HEK293 (cell line): ENCODE results near the gene ENKD1.

Source experiments
- CTCF ChIA-PET: fragments of 350-600 bp; formaldehyde crosslinking; extraction: SDS; loops from one replicate; lab custom pipeline; 2021; ENCODE audit warnings: antibody characterized with exemption; lab: Yijun Ruan, JAX
- POLR2A ChIA-PET: fragments of 300-600 bp; formaldehyde crosslinking; extraction: SDS; loops from one replicate; lab custom pipeline; 2020; ENCODE audit warnings: antibody characterized with exemption, inconsistent platforms; lab: Yijun Ruan, JAX
- H3K27ac ChIP-seq: fragments of 200-500 bp; sonication (Bioruptor generic); 2 replicates; pipeline ENCODE4 v1.5.1; 2014; ENCODE audit warnings: low read depth, low read length, control low read depth, inconsistent platforms; ENCODE audit errors: extremely low read depth
- H3K36me3 ChIP-seq, 2 experiments: fragments of 200-500 bp in 1 of 2; sonication (Bioruptor generic) in 1 of 2; 1 replicate in 1 of 2; 2 replicates in 1 of 2; pipeline ENCODE4 v1.5.1; 2014 to 2017; ENCODE audit warnings: inconsistent platforms in 2 of 2, low read length in 2 of 2; ENCODE audit not compliant: control insufficient read depth in 2 of 2, insufficient read depth in 1 of 2
- H3K4me1 ChIP-seq: fragments of 200-500 bp; sonication (Bioruptor generic); 2 replicates; pipeline ENCODE4 v1.5.1; 2014; ENCODE audit warnings: mild to moderate bottlenecking, low read length, inconsistent platforms; ENCODE audit not compliant: control insufficient read depth, insufficient read depth
- H3K4me3 ChIP-seq: 2 replicates; pipeline ENCODE4 v1.5.1; 2011; ENCODE audit warnings: low read depth, mild to moderate bottlenecking, control low read depth, low read length, moderate library complexity
- H3K9me3 ChIP-seq: fragments of 200-500 bp; sonication (Bioruptor generic); 2 replicates; pipeline ENCODE4 v1.5.1; 2014; ENCODE audit warnings: low read depth, low read length, inconsistent platforms; ENCODE audit not compliant: control insufficient read depth, insufficient read depth
- FEZF1 ChIP-seq: fragments of 450-650 bp; formaldehyde crosslinking; IDR thresholded peaks from 2 replicates; pipeline ENCODE4 v1.5.1; 2016; ENCODE audit warnings: missing biosample characterization, missing genetic modification characterization
- IKZF3 ChIP-seq: fragments of 450-650 bp; IDR thresholded peaks from 2 replicates; pipeline ENCODE4 v1.5.0; 2018; ENCODE audit warnings: missing biosample characterization, mild to moderate bottlenecking, missing genetic modification characterization, moderate library complexity
- KLF1 ChIP-seq: fragments of 450-650 bp; formaldehyde crosslinking; IDR thresholded peaks from 2 replicates; pipeline ENCODE4 v1.5.1; 2016; ENCODE audit warnings: missing biosample characterization, missing genetic modification characterization
- KLF10 ChIP-seq: fragments of 450-650 bp; IDR thresholded peaks from 2 replicates; pipeline ENCODE4 v1.5.1; 2018; ENCODE audit warnings: missing biosample characterization, mild to moderate bottlenecking, missing genetic modification characterization
- MZF1 ChIP-seq: fragments of 450-650 bp; formaldehyde crosslinking; IDR thresholded peaks from 2 replicates; pipeline ENCODE4 v1.5.1; 2017; ENCODE audit warnings: missing biosample characterization, missing genetic modification characterization, borderline replicate concordance
- ZEB2 ChIP-seq: fragments of 450-650 bp; formaldehyde crosslinking; IDR thresholded peaks from 2 replicates; pipeline ENCODE4 v1.5.1; 2016; ENCODE audit warnings: missing biosample characterization, missing genetic modification characterization
- ZFHX2 ChIP-seq: fragments of 450-650 bp; formaldehyde crosslinking; conservative IDR thresholded peaks from 2 replicates; pipeline ENCODE4 v1.5.1; 2016; ENCODE audit warnings: missing biosample characterization, missing genetic modification characterization
- ZNF132 ChIP-seq: fragments of 450-650 bp; formaldehyde crosslinking; IDR thresholded peaks from 2 replicates; pipeline ENCODE4 v1.5.1; 2017; ENCODE audit warnings: missing biosample characterization, missing genetic modification characterization, borderline replicate concordance
- ZNF16 ChIP-seq: fragments of 450-650 bp; formaldehyde crosslinking; IDR thresholded peaks from 2 replicates; pipeline ENCODE4 v1.5.1; 2016; ENCODE audit warnings: low read depth, missing biosample characterization, missing genetic modification characterization
- ZNF221 ChIP-seq: fragments of 450-650 bp; formaldehyde crosslinking; IDR thresholded peaks from 2 replicates; pipeline ENCODE4 v1.5.1; 2017; ENCODE audit warnings: missing biosample characterization, missing genetic modification characterization, borderline replicate concordance
- ZNF302 ChIP-seq: fragments of 450-650 bp; formaldehyde crosslinking; IDR thresholded peaks from 2 replicates; pipeline ENCODE4 v1.5.1; 2016; ENCODE audit warnings: missing biosample characterization, missing genetic modification characterization, low read depth
- ZNF350 ChIP-seq: fragments of 450-650 bp; formaldehyde crosslinking; IDR thresholded peaks from 2 replicates; pipeline ENCODE4 v1.5.0; 2017; ENCODE audit warnings: missing biosample characterization, mild to moderate bottlenecking, missing genetic modification characterization
- ZNF433 ChIP-seq: fragments of 450-650 bp; formaldehyde crosslinking; IDR thresholded peaks from 2 replicates; pipeline ENCODE4 v1.5.1; 2016; ENCODE audit warnings: missing biosample characterization, missing genetic modification characterization, low read depth
- ZNF571 ChIP-seq: fragments of 450-650 bp; formaldehyde crosslinking; IDR thresholded peaks from 2 replicates; pipeline ENCODE4 v1.5.0; 2017; ENCODE audit warnings: missing biosample characterization, missing genetic modification characterization
- ZNF626 ChIP-seq: fragments of 450-650 bp; sonication (Bioruptor Pico); formaldehyde crosslinking; IDR thresholded peaks from 2 replicates; pipeline ENCODE4 v1.5.1; 2018; ENCODE audit warnings: missing biosample characterization, missing genetic modification characterization, inconsistent platforms
- ZNF707 ChIP-seq: fragments of 450-650 bp; formaldehyde crosslinking; IDR thresholded peaks from 2 replicates; pipeline ENCODE4 v1.5.1; 2016; ENCODE audit warnings: missing biosample characterization, missing genetic modification characterization
- TF ChIP-seq, protein P1 (sequence below): fragments of 450-650 bp; formaldehyde crosslinking; IDR thresholded peaks from 2 replicates; pipeline ENCODE4 v1.5.1; 2016; ENCODE audit warnings: missing biosample characterization, missing genetic modification characterization
- TF ChIP-seq, protein P2 (sequence below): fragments of 450-650 bp; formaldehyde crosslinking; IDR thresholded peaks from 2 replicates; pipeline ENCODE4 v1.5.1; 2016; ENCODE audit warnings: missing biosample characterization, missing genetic modification characterization, borderline replicate concordance
- TF ChIP-seq, protein P3 (sequence below): fragments of 450-650 bp; formaldehyde crosslinking; IDR thresholded peaks from 2 replicates; pipeline ENCODE4 v1.5.1; 2016; ENCODE audit warnings: missing biosample characterization, missing genetic modification characterization
- TF ChIP-seq, protein P4 (sequence below): fragments of 450-650 bp; formaldehyde crosslinking; IDR thresholded peaks from 2 replicates; pipeline ENCODE4 v1.5.1; 2016; ENCODE audit warnings: missing biosample characterization, missing genetic modification characterization
- TF ChIP-seq, protein P5 (sequence below): fragments of 450-650 bp; formaldehyde crosslinking; IDR thresholded peaks from 2 replicates; pipeline ENCODE4 v1.5.1; 2016; ENCODE audit warnings: missing biosample characterization, missing genetic modification characterization
- TF ChIP-seq, protein P6 (sequence below): fragments of 450-650 bp; formaldehyde crosslinking; IDR thresholded peaks from 2 replicates; pipeline ENCODE4 v1.5.1; 2017; ENCODE audit warnings: missing biosample characterization, missing genetic modification characterization

The ENKD1 gene

DNA sequence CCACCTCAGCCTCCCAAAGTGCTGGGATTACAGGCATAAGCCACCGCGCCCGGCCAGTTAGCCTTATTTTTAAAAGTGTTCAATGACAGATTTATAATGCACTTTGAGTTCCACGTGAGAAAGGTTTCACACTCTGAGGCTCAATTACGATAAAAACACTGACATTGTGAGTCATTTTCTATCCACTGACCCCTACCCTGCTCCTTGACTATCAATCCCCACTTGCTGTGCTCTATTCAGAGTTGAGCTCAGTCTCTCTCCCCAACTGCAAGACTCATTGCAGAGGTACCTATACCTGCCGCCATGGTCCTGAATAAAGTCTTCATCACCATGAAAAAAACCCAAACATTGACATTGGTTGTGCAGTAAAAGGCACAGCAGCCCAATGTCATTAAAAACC is 44.1 kb upstream of the ENKD1 start (continued):
- TF ChIP-seq, protein P1, sequence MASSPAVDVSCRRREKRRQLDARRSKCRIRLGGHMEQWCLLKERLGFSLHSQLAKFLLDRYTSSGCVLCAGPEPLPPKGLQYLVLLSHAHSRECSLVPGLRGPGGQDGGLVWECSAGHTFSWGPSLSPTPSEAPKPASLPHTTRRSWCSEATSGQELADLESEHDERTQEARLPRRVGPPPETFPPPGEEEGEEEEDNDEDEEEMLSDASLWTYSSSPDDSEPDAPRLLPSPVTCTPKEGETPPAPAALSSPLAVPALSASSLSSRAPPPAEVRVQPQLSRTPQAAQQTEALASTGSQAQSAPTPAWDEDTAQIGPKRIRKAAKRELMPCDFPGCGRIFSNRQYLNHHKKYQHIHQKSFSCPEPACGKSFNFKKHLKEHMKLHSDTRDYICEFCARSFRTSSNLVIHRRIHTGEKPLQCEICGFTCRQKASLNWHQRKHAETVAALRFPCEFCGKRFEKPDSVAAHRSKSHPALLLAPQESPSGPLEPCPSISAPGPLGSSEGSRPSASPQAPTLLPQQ (tag by site-specific recombination), result no peak
- TF ChIP-seq, protein P2, sequence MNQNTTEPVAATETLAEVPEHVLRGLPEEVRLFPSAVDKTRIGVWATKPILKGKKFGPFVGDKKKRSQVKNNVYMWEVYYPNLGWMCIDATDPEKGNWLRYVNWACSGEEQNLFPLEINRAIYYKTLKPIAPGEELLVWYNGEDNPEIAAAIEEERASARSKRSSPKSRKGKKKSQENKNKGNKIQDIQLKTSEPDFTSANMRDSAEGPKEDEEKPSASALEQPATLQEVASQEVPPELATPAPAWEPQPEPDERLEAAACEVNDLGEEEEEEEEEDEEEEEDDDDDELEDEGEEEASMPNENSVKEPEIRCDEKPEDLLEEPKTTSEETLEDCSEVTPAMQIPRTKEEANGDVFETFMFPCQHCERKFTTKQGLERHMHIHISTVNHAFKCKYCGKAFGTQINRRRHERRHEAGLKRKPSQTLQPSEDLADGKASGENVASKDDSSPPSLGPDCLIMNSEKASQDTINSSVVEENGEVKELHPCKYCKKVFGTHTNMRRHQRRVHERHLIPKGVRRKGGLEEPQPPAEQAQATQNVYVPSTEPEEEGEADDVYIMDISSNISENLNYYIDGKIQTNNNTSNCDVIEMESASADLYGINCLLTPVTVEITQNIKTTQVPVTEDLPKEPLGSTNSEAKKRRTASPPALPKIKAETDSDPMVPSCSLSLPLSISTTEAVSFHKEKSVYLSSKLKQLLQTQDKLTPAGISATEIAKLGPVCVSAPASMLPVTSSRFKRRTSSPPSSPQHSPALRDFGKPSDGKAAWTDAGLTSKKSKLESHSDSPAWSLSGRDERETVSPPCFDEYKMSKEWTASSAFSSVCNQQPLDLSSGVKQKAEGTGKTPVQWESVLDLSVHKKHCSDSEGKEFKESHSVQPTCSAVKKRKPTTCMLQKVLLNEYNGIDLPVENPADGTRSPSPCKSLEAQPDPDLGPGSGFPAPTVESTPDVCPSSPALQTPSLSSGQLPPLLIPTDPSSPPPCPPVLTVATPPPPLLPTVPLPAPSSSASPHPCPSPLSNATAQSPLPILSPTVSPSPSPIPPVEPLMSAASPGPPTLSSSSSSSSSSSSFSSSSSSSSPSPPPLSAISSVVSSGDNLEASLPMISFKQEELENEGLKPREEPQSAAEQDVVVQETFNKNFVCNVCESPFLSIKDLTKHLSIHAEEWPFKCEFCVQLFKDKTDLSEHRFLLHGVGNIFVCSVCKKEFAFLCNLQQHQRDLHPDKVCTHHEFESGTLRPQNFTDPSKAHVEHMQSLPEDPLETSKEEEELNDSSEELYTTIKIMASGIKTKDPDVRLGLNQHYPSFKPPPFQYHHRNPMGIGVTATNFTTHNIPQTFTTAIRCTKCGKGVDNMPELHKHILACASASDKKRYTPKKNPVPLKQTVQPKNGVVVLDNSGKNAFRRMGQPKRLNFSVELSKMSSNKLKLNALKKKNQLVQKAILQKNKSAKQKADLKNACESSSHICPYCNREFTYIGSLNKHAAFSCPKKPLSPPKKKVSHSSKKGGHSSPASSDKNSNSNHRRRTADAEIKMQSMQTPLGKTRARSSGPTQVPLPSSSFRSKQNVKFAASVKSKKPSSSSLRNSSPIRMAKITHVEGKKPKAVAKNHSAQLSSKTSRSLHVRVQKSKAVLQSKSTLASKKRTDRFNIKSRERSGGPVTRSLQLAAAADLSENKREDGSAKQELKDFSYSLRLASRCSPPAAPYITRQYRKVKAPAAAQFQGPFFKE (tag by site-specific recombination), result no peak
- TF ChIP-seq FEZF1 (tag by site-specific recombination) (no peak), ZNF16 (tag by site-specific recombination) (no peak), ZNF571 (no peak), ZFHX2 (no peak), ZNF132 (no peak), ZNF707 (no peak)
- TF ChIP-seq, protein P3, sequence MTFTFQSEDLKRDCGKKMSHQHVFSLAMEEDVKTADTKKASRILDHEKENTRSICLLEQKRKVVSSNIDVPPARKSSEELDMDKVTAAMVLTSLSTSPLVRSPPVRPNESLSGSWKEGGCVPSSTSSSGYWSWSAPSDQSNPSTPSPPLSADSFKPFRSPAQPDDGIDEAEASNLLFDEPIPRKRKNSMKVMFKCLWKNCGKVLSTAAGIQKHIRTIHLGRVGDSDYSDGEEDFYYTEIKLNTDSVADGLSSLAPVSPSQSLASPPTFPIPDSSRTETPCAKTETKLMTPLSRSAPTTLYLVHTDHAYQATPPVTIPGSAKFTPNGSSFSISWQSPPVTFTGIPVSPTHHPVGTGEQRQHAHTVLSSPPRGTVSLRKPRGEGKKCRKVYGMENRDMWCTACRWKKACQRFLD, result no peak
- TF ChIP-seq, protein P4, sequence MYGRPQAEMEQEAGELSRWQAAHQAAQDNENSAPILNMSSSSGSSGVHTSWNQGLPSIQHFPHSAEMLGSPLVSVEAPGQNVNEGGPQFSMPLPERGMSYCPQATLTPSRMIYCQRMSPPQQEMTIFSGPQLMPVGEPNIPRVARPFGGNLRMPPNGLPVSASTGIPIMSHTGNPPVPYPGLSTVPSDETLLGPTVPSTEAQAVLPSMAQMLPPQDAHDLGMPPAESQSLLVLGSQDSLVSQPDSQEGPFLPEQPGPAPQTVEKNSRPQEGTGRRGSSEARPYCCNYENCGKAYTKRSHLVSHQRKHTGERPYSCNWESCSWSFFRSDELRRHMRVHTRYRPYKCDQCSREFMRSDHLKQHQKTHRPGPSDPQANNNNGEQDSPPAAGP, result no peak

DNA sequence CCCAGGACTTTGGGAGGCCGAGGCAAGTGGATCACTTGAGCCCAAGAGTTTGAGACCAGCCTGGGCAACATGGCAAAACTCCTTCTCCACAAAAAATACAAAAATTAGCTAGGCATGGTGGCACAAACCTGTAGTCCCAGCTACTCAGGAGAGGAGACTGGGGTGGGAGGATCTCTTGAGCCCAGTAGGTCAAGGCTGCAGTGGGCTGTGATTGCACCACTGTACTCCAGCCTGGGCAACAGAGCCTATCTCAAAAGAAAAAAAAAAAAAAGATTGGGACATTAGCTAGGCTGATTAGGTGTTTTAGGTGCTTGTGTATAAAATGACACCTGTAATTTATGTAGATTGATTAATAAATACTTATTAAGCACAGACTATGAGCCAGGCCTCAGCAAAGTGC is 42.5 kb upstream of the ENKD1 start:
- no peaks in the 10 kb centered on the region for H3K9me3 ChIP-seq
- ChIA-PET POLR2A (interaction anchor here (1.1 kb wide), 2 partner anchors 10 kb away, joined by 3 to 6 read pairs; partner anchors contain the start of gene GFOD2), CTCF (interaction anchor here (1.1 kb wide), 1 partner anchor 107 kb away, joined by 6 read pairs; no protein-coding TSS in a partner anchor)
- H3K36me3 ChIP-seq, result peaks cover 0 to 5% of the 10 kb centered on the region in 2 experiments; a peak in 2 of 3 replicates
- H3K27ac ChIP-seq, result no peak overlapping the region
- H3K4me3 ChIP-seq, result no peak overlapping the region
- peaks cover 4% of the 10 kb centered on the region; the same call in 1 of the 2 replicates for H3K4me1 ChIP-seq
- TF ChIP-seq ZNF433 (tag by site-specific recombination) (no peak), MZF1 (no peak), ZNF302 (tag by site-specific recombination) (no peak), KLF10 (tag by site-specific recombination) (no peak)
- TF ChIP-seq, all 188 proteins: peak for 0

DNA sequence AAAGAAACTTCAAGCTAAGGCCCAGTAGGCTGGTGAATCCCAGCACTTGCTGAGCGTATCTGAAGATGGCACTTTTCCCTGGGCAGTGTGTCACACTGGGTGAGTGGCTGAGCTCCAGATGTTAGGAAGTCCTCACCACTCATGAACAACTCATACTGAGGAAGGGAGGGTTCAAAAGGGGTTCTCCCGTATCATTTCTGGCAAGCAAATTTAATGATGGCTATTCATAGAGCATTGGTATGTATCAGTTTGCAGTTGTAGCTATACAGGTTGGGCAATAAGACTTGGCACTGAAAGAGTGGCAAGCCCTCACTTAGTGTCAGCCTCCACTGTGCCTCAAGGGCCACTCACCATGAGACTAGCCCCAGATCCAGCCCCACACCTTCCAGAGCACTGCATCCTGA is 41.8 kb upstream of the ENKD1 start:
- Histone ChIP-seq H3K36me3 (no peaks in the 10 kb centered on the region; a peak in 1 of 3 replicates), H3K4me3 (no peak overlapping the region), H3K27ac (0 out of 2 replicates have a peak overlapping the region, but pooled peaks have one; percentile 16), H3K4me1 (peaks cover 4% of the 10 kb centered on the region; the same call in 1 of the 2 replicates), H3K9me3 (no peaks in the 10 kb centered on the region)
- ChIA-PET POLR2A (interaction anchor here (1.1 kb wide), 1 partner anchor 11 kb away, joined by 3 read pairs; the partner anchor contains the start of gene GFOD2), CTCF (interaction anchor here (0.6 to 1.1 kb wide), 2 partner anchors 108 to 194 kb away, joined by 3 to 6 read pairs; no protein-coding TSS in a partner anchor)
- no peak for TF ChIP-seq ZNF221
- TF ChIP-seq, protein P5, sequence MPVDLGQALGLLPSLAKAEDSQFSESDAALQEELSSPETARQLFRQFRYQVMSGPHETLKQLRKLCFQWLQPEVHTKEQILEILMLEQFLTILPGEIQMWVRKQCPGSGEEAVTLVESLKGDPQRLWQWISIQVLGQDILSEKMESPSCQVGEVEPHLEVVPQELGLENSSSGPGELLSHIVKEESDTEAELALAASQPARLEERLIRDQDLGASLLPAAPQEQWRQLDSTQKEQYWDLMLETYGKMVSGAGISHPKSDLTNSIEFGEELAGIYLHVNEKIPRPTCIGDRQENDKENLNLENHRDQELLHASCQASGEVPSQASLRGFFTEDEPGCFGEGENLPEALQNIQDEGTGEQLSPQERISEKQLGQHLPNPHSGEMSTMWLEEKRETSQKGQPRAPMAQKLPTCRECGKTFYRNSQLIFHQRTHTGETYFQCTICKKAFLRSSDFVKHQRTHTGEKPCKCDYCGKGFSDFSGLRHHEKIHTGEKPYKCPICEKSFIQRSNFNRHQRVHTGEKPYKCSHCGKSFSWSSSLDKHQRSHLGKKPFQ (tag by site-specific recombination), result no peak
- no peak for TF ChIP-seq ZEB2 (tag by site-specific recombination)
- TF ChIP-seq ZNF350 (tag by site-specific recombination), result no peak
- TF ChIP-seq KLF1 (tag by site-specific recombination), result no peak
- TF ChIP-seq, protein P6, sequence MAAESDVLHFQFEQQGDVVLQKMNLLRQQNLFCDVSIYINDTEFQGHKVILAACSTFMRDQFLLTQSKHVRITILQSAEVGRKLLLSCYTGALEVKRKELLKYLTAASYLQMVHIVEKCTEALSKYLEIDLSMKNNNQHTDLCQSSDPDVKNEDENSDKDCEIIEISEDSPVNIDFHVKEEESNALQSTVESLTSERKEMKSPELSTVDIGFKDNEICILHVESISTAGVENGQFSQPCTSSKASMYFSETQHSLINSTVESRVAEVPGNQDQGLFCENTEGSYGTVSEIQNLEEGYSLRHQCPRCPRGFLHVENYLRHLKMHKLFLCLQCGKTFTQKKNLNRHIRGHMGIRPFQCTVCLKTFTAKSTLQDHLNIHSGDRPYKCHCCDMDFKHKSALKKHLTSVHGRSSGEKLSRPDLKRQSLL (tag by site-specific recombination), result no peak
- no peak for TF ChIP-seq IKZF3
- no peak for TF ChIP-seq ZNF626 (tag by site-specific recombination)
